A549 (cell line): ENCODE results near the gene ZNF638. TPM values are rescaled to one million over a fixed set of nuclear protein-coding genes. Genes with fewer than 3 reads are reported as not detected.

Experiments used
- ATAC-seq, 2 experiments: fragments of 200-7000 bp in 1 of 2; fragments of >200 bp in 1 of 2; cut with Nextera tagmentation in 1 of 2; cut with Tn5 transposase in 1 of 2; 3 replicates each; pipeline versions ENCODE4 v1.8.0 to v1.9.1; 2018 to 2020; ENCODE audit warnings: mild to moderate bottlenecking in 1 of 2, moderate library complexity in 1 of 2
- CTCF ChIA-PET: fragments of 300-600 bp; sonication (Branson Sonifier 250); formaldehyde crosslinking; extraction: SDS; loops from one replicate; lab custom pipeline; 2021; ENCODE audit warnings: antibody characterized with exemption, inconsistent platforms; lab: Yijun Ruan, JAX
- POLR2A ChIA-PET: fragments of 350-600 bp; formaldehyde crosslinking; extraction: SDS; loops from one replicate; lab custom pipeline; 2021; ENCODE audit warnings: antibody characterized with exemption, inconsistent platforms; lab: Yijun Ruan, JAX
- DNase-seq, 2 experiments: peaks; one replicate each; pipeline versions ENCODE4 v3.0.0 to v3.0.0-alpha.2; 2011 to 2016; ENCODE audit warnings: low read depth in 1 of 2, low spot score in 1 of 2
- FAIRE-seq: peaks from 2 replicates; lab custom pipeline; 2011; peaks lifted over from hg19 to GRCh38; lab: Jason Lieb, UNC
- H3K27ac ChIP-seq, 2 experiments: fragments of >200 bp; sonication (Bioruptor Twin); formaldehyde crosslinking; 3 replicates each; pipeline ENCODE4 v1.5.1; 2016 to 2017
- H3K4me1 ChIP-seq: fragments of >200 bp; sonication (Bioruptor Twin); formaldehyde crosslinking; 3 replicates; pipeline ENCODE4 v1.6.1; 2016
- H3K4me2 ChIP-seq: fragments of >200 bp; sonication (Bioruptor Twin); formaldehyde crosslinking; 3 replicates; pipeline ENCODE4 v1.6.1; 2016
- H3K4me3 ChIP-seq: fragments of >200 bp; sonication (Bioruptor Twin); formaldehyde crosslinking; 3 replicates; pipeline ENCODE4 v1.5.1; 2016
- H3K9me3 ChIP-seq: fragments of >200 bp; sonication (Bioruptor Twin); formaldehyde crosslinking; 3 replicates; pipeline ENCODE4 v1.6.1; 2016
- CBX2 ChIP-seq: fragments of 200-600 bp; sonication (generic); IDR thresholded peaks from 2 replicates; pipeline ENCODE4 v1.6.1; 2016; ENCODE audit warnings: low read depth, mild to moderate bottlenecking, borderline replicate concordance
- CBX8 ChIP-seq: fragments of 200-600 bp; sonication (generic); IDR thresholded peaks from 2 replicates; pipeline ENCODE4 v1.6.1; 2016
- CEBPB ChIP-seq, 2 experiments: fragments of >200 bp in 1 of 2; sonication (Bioruptor Twin) in 1 of 2; formaldehyde crosslinking in 1 of 2; IDR thresholded peaks; 2 replicates each; pipeline ENCODE4 v1.6.1; 2012 to 2016
- CHD4 ChIP-seq: fragments of 200-600 bp; sonication (generic); IDR thresholded peaks from 2 replicates; pipeline ENCODE4 v1.6.1; 2016; ENCODE audit warnings: antibody characterized with exemption, mild to moderate bottlenecking, borderline replicate concordance
- EHF ChIP-seq: fragments of 250-450 bp; sonication (Bioruptor Pico); IDR thresholded peaks from 2 replicates; pipeline ENCODE4 v1.5.0; 2020; ENCODE audit warnings: mild to moderate bottlenecking
- EHMT2 ChIP-seq: fragments of 200-600 bp; sonication (generic); IDR thresholded peaks from 2 replicates; pipeline ENCODE4 v1.6.1; 2016; ENCODE audit warnings: antibody characterized with exemption, low read depth, mild to moderate bottlenecking, moderate library complexity
- HEYL ChIP-seq: fragments of 250-450 bp; sonication (Bioruptor Pico); IDR thresholded peaks from 2 replicates; pipeline ENCODE4 v1.8.0; 2021; ENCODE audit warnings: mild to moderate bottlenecking, moderate library complexity
- HOXA7 ChIP-seq: fragments of 250-450 bp; sonication (Bioruptor Pico); IDR thresholded peaks from 2 replicates; pipeline ENCODE4 v1.5.0; 2020; ENCODE audit warnings: mild to moderate bottlenecking, moderate library complexity
- HOXB13 ChIP-seq: fragments of 250-450 bp; sonication (Bioruptor Pico); IDR thresholded peaks from 2 replicates; pipeline ENCODE4 v1.5.0; 2020; ENCODE audit warnings: low read depth, mild to moderate bottlenecking, moderate library complexity
- JUN ChIP-seq, 2 experiments: fragments of >200 bp; sonication (Bioruptor Twin); formaldehyde crosslinking; IDR thresholded peaks; 2 replicates in 1 of 2; 3 replicates in 1 of 2; pipeline ENCODE4 v1.6.1; 2016 to 2017
- JUNB ChIP-seq: fragments of >200 bp; sonication (Bioruptor Twin); formaldehyde crosslinking; IDR thresholded peaks from 2 replicates; pipeline ENCODE4 v1.6.1; 2016
- MAZ ChIP-seq: fragments of 150-350 bp; IDR thresholded peaks from 2 replicates; pipeline ENCODE4 v1.6.1; 2014; ENCODE audit warnings: antibody characterized with exemption, low read depth, low read length, borderline replicate concordance
- NFE2L2 ChIP-seq: fragments of 150-350 bp; conservative IDR thresholded peaks from 2 replicates; pipeline ENCODE4 v1.6.1; 2014; ENCODE audit warnings: low read length
- NPAS2 ChIP-seq: fragments of 250-450 bp; sonication (Bioruptor Pico); IDR thresholded peaks from 2 replicates; pipeline ENCODE4 v1.8.0; 2022; ENCODE audit warnings: mild to moderate bottlenecking, moderate library complexity, borderline replicate concordance
- NR3C1 ChIP-seq: fragments of >200 bp; sonication (Bioruptor Twin); formaldehyde crosslinking; IDR thresholded peaks from 3 replicates; pipeline ENCODE4 v1.6.1; 2017
- POLR2AphosphoS2 ChIP-seq: conservative IDR thresholded peaks from 2 replicates; pipeline ENCODE4 v1.6.1; 2012; ENCODE audit warnings: low read length, improper control_type of control experiment, inconsistent platforms
- RAD21 ChIP-seq, 2 experiments: fragments of >200 bp in 1 of 2; sonication (Bioruptor Twin) in 1 of 2; formaldehyde crosslinking in 1 of 2; IDR thresholded peaks in 1 of 2; conservative IDR thresholded peaks in 1 of 2; 2 replicates in 1 of 2; 3 replicates in 1 of 2; pipeline ENCODE4 v1.6.1; 2012 to 2018; ENCODE audit warnings: inconsistent platforms in 1 of 2
- RNF2 ChIP-seq: fragments of 200-600 bp; sonication (generic); IDR thresholded peaks from 2 replicates; pipeline ENCODE4 v1.6.1; 2016; ENCODE audit warnings: low read depth, mild to moderate bottlenecking, antibody characterized with exemption, moderate library complexity, borderline replicate concordance
- SMC3 ChIP-seq: fragments of >200 bp; sonication (Bioruptor Twin); formaldehyde crosslinking; IDR thresholded peaks from 3 replicates; pipeline ENCODE4 v1.6.1; 2018; ENCODE audit warnings: inconsistent platforms
- TFCP2L1 ChIP-seq: fragments of 250-450 bp; sonication (Bioruptor Pico); IDR thresholded peaks from 2 replicates; pipeline ENCODE4 v1.5.0; 2021; ENCODE audit warnings: mild to moderate bottlenecking
- ZC3H11A ChIP-seq: fragments of 450-650 bp; IDR thresholded peaks from 2 replicates; pipeline ENCODE4 v1.6.1; 2014; ENCODE audit warnings: antibody characterized with exemption, mild to moderate bottlenecking
- ZNF302 ChIP-seq: fragments of 250-450 bp; sonication (Bioruptor Pico); IDR thresholded peaks from 2 replicates; pipeline ENCODE4 v1.9.0; 2021; ENCODE audit warnings: inconsistent platforms, mild to moderate bottlenecking, moderate library complexity
- ZSCAN20 ChIP-seq: fragments of 250-450 bp; sonication (Bioruptor Pico); IDR thresholded peaks from 2 replicates; pipeline ENCODE4 v1.8.0; 2022; ENCODE audit warnings: mild to moderate bottlenecking, moderate library complexity
- WGBS: methylation state at CpG from one replicate; pipeline ENCODE4 v1.1.6; 2017; ENCODE audit errors: missing lambda C conversion rate; 5-methylcytosine and 5-hydroxymethylcytosine counted together
- polyA plus RNA-seq, 4 experiments: library from polyadenylated mRNA; depleted of rRNA in 3 of 4; stranded (reverse); fragments of >200 nt; fragmentation: RNase III in 1 of 4; extraction: RNeasy Plus Mini Kit Qiagen cat#74134 plus additional on column Dnase treatment in 1 of 4; gene quantifications; 2 replicates in 3 of 4; 3 replicates in 1 of 4; pipeline ENCODE4 v1.2.3, GENCODE V29; 2011 to 2017
- TF ChIP-seq, protein P1 (sequence below): fragments of 250-450 bp; sonication (Bioruptor Pico); IDR thresholded peaks from 2 replicates; pipeline ENCODE4 v1.5.0; 2021; ENCODE audit warnings: mild to moderate bottlenecking, moderate library complexity, borderline replicate concordance
- TF ChIP-seq, protein P2 (sequence below): IDR thresholded peaks from 2 replicates; pipeline ENCODE4 v1.6.1; 2012
- TF ChIP-seq, protein P3 (sequence below): fragments of >200 bp; sonication (Bioruptor Twin); formaldehyde crosslinking; IDR thresholded peaks from 3 replicates; pipeline ENCODE4 v1.5.1; 2016

Gene ZNF638
- polyA plus RNA-seq, 2 of the 4 experiments (the other 2 are of a cell fraction) = 74.2 to 160 TPM

- no peaks in the 10 kb centered on the region for H3K9me3 ChIP-seq
- WGBS = 36% methylated on average over 4 of the region's 4 CpGs
- ATAC-seq (no peak), DNase-seq (no peak), FAIRE-seq (no peak)
- H3K4me3 ChIP-seq = no peak overlapping the region
- CTCF ChIA-PET = interaction anchor here (0.7 to 4.8 kb wide), 3 partner anchors 20 to 181 kb away, joined by 3 to 24 read pairs (median 17); no protein-coding TSS in a partner anchor
- no peak overlapping the region for H3K4me2 ChIP-seq
- POLR2A ChIA-PET = no interaction called here
- TF ChIP-seq EHMT2 (no peak), CBX8 (no peak), EHF (no peak), NR3C1 (no peak), JUN (IDR thresholded peaks at IDR 0.05) (no peak), ZC3H11A (no peak), HOXA7 (CRISPR knock-in tag) (no peak), HOXB13 (CRISPR knock-in tag) (no peak), CEBPB (IDR thresholded peaks at IDR 0.05) (no peak), HEYL (CRISPR knock-in tag) (no peak), NFE2L2 (no peak), CBX2 (no peak), JUNB (no peak), POLR2AphosphoS2 (no peak), ZSCAN20 (no peak), MAZ (no peak)
- TF ChIP-seq, protein P1, sequence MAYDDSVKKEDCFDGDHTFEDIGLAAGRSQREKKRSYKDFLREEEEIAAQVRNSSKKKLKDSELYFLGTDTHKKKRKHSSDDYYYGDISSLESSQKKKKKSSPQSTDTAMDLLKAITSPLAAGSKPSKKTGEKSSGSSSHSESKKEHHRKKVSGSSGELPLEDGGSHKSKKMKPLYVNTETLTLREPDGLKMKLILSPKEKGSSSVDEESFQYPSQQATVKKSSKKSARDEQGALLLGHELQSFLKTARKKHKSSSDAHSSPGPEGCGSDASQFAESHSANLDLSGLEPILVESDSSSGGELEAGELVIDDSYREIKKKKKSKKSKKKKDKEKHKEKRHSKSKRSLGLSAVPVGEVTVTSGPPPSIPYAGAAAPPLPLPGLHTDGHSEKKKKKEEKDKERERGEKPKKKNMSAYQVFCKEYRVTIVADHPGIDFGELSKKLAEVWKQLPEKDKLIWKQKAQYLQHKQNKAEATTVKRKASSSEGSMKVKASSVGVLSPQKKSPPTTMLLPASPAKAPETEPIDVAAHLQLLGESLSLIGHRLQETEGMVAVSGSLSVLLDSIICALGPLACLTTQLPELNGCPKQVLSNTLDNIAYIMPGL (CRISPR knock-in tag) = no peak
- TF ChIP-seq, protein P2, sequence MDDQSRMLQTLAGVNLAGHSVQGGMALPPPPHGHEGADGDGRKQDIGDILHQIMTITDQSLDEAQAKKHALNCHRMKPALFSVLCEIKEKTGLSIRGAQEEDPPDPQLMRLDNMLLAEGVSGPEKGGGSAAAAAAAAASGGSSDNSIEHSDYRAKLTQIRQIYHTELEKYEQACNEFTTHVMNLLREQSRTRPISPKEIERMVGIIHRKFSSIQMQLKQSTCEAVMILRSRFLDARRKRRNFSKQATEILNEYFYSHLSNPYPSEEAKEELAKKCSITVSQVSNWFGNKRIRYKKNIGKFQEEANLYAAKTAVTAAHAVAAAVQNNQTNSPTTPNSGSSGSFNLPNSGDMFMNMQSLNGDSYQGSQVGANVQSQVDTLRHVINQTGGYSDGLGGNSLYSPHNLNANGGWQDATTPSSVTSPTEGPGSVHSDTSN = no peak
- TF ChIP-seq, protein P3, sequence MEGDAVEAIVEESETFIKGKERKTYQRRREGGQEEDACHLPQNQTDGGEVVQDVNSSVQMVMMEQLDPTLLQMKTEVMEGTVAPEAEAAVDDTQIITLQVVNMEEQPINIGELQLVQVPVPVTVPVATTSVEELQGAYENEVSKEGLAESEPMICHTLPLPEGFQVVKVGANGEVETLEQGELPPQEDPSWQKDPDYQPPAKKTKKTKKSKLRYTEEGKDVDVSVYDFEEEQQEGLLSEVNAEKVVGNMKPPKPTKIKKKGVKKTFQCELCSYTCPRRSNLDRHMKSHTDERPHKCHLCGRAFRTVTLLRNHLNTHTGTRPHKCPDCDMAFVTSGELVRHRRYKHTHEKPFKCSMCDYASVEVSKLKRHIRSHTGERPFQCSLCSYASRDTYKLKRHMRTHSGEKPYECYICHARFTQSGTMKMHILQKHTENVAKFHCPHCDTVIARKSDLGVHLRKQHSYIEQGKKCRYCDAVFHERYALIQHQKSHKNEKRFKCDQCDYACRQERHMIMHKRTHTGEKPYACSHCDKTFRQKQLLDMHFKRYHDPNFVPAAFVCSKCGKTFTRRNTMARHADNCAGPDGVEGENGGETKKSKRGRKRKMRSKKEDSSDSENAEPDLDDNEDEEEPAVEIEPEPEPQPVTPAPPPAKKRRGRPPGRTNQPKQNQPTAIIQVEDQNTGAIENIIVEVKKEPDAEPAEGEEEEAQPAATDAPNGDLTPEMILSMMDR = no peak
- no peak overlapping the region for H3K27ac ChIP-seq
- H3K4me1 ChIP-seq = no peaks in the 10 kb centered on the region
Observed at GRCh38 chr2:71481111-71481510, 149.5 kb downstream of the ZNF638 start.

- Histone ChIP-seq H3K9me3 (no peaks in the 10 kb centered on the region), H3K4me3 (no peak overlapping the region), H3K27ac (no peak overlapping the region), H3K4me1 (no peaks in the 10 kb centered on the region), H3K4me2 (no peak overlapping the region)
- FAIRE-seq (no peak), DNase-seq (no peak), ATAC-seq (peak; percentile 27 to 57; a peak in 3 of 6 replicates)
- 36% methylated on average over 4 of the region's 4 CpGs for WGBS
- TF ChIP-seq CHD4 = no peak
- no peak for TF ChIP-seq HOXB13 (CRISPR knock-in tag)
- TF ChIP-seq RAD21 (conservative IDR thresholded peaks at IDR 0.05 in 1 of 2, IDR thresholded peaks at IDR 0.05 in 1 of 2) = no peak
- no peak for TF ChIP-seq RNF2
- no peak for TF ChIP-seq SMC3
- no peak for TF ChIP-seq TFCP2L1 (CRISPR knock-in tag)
- TF ChIP-seq CEBPB (IDR thresholded peaks at IDR 0.05) = no peak
- TF ChIP-seq ZNF302 (CRISPR knock-in tag) = no peak
- TF ChIP-seq JUNB = no peak
- TF ChIP-seq NPAS2 (CRISPR knock-in tag) = no peak
- ChIA-PET POLR2A (no interaction called here), CTCF (interaction anchor here (0.6 to 4.8 kb wide), 3 partner anchors 18 to 29 kb away, joined by 4 to 24 read pairs (median 17); no protein-coding TSS in a partner anchor)
Observed at GRCh38 chr2:71482055-71482454, 150.5 kb downstream of the ZNF638 start.
